Stimulated activated CD4-positive, alpha-beta T cell treated with anti-CD3 and anti-CD28 coated beads, Interleukin-15, amount 100 ng/mL, for 48 hours (primary cell): ENCODE measurements around the gene MTUS2.

Experiments used
- DNase-seq, 2 donors: peaks; one replicate each; pipeline ENCODE4 v3.0.0-alpha.2; 2020; ENCODE audit warnings: low read depth in 2 of 2

Gene MTUS2

GRCh38 chr13:29230299-29230845, 410.2 kb downstream of the MTUS2 start:
- no peak for DNase-seq

- no peak for DNase-seq
These were observed 419.8 kb downstream of the MTUS2 start for GRCh38 chr13:29239653-29240525.

- DNase-seq = no peak
These were observed 434.7 kb downstream of the MTUS2 start for GRCh38 chr13:29254626-29255370.

GRCh38 chr13:29255567-29255966, 435.4 kb downstream of the MTUS2 start:
- DNase-seq = no peak

GRCh38 chr13:29260684-29261083, 440.5 kb downstream of the MTUS2 start:
- DNase-seq = no peak

GRCh38 chr13:29266261-29266660, 446.1 kb downstream of the MTUS2 start:
- DNase-seq = no peak

GRCh38 chr13:29266756-29267733, 446.9 kb downstream of the MTUS2 start:
- DNase-seq = no peak

GRCh38 chr13:29270271-29270985, 450.3 kb downstream of the MTUS2 start:
- DNase-seq = no peak

- DNase-seq = no peak
These were observed 451.5 kb downstream of the MTUS2 start for GRCh38 chr13:29271606-29272005.

- DNase-seq = no peak
These were observed 459.5 kb downstream of the MTUS2 start for GRCh38 chr13:29279356-29280254.

- DNase-seq = no peak
These were observed 461.9 kb downstream of the MTUS2 start for GRCh38 chr13:29281932-29282495.

- no peak for DNase-seq
These were observed 464.6 kb downstream of the MTUS2 start for GRCh38 chr13:29284726-29285125.

GRCh38 chr13:29287237-29287636, 467.1 kb downstream of the MTUS2 start:
- DNase-seq = no peak

GRCh38 chr13:29292045-29292444, 471.9 kb downstream of the MTUS2 start:
- DNase-seq = no peak

GRCh38 chr13:29294821-29295220, 474.7 kb downstream of the MTUS2 start:
- DNase-seq = no peak

- DNase-seq = no peak
These were observed 480.9 kb downstream of the MTUS2 start for GRCh38 chr13:29301027-29301426.

- DNase-seq = no peak
These were observed 484.0 kb downstream of the MTUS2 start for GRCh38 chr13:29304148-29304547.

GRCh38 chr13:29310806-29311205, 490.7 kb downstream of the MTUS2 start:
- no peak for DNase-seq

GRCh38 chr13:29315847-29316246, 495.7 kb downstream of the MTUS2 start:
- DNase-seq = no peak
